Measurements from ENCODE around the gene POLDIP3.
A peak's percentile ranks its signal among the peaks of the same experiment; 100 is the strongest.

POLDIP3 gene

DNA sequence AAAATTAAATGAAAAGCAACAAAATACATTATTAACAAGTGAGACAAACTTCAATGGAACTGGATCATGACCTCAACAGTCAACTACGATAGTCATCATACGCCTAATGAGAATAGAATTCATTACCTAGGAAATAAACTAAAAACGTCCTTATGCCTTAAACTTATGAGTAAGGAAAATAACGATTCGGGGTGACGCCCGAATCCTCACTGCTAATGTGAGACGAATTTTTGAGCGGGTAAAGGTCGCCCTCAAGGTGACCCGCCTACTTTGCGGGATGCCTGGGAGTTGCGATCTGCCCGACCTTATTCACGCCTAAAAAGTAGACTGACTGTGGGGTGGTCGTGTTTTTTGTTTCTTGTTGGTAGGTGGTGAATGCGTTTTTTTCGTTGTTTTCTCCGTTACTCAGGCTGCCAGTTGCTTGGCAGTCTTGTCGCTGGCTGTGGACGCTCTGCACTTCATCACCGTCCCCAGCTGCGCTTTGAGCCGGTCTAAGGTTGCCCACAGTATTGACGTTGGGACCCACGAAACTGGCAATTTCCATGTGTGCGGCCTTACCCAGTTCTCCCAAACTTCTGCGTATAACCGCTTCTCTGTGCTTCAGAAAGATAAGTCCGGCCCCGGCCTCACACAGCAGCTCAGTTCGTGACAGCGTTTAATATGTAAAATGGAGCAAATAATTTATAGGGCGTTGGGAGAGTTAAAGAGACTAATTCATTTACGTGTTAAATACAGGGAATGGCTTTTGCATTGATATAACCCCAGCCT, 593 bp upstream of the POLDIP3 start (continued):
- peak; percentile 67; the same call in 1 of the 2 replicates for TF ChIP-seq IKZF3 (tag by site-specific recombination; IDR thresholded peaks at IDR 0.05)

DNA sequence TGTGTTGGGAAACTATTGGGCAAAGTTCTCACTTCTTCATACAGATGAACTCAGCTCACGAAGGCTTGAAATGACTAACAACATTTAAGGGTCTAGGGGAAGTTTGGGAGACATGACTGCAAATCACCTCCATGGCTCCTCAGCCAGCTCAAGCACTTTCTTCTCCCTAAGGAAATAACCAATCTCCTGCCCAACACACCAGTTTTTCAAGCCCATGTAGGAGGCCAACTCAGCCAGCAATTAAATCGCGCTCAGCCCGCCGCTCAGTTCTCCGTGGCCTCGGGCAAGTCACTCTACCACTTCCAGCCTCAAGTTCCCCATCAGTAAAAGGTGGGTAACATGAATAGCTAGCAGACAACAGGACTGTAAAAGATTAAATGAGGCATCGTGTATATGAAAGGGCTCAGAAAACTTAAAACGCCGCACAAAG, 796 bp downstream of the POLDIP3 start:
- peak overlapping the region; percentile 90 for H3K4me3 ChIP-seq (ENCODE audit: low read depth, low read length)
- POLR2A ChIA-PET, result interaction anchor here (0.8 to 2.7 kb wide), 7 partner anchors 14 to 36 kb away, joined by 3 to 18 read pairs (median 8); partner anchors contain the start of gene CYB5R3
- peaks cover 10% of the 10 kb centered on the region; the same call in 1 of the 2 replicates for H3K4me1 ChIP-seq (ENCODE audit: control insufficient read depth, insufficient read depth, low read length)
- peaks cover 12 to 41% of the 10 kb centered on the region in 2 experiments for H3K36me3 ChIP-seq (ENCODE audit: control insufficient read depth in 2 of 2, insufficient read depth in 1 of 2, low read length in 2 of 2)
- H3K9me3 ChIP-seq (ENCODE audit: control insufficient read depth, insufficient read depth, low read depth, low read length), result no peaks in the 10 kb centered on the region
- CTCF ChIA-PET, result interaction anchor here (1.1 to 1.2 kb wide), 2 partner anchors 442 to 656 kb away, joined by 3 to 7 read pairs; no protein-coding TSS in a partner anchor
- peak; percentile 96 for TF ChIP-seq FEZF1 (tag by site-specific recombination; IDR thresholded peaks at IDR 0.05)
- 0 out of 2 replicates have a peak, but pooled peaks have one; percentile 5 for TF ChIP-seq ZBTB21 (tag by site-specific recombination; IDR thresholded peaks at IDR 0.05)
- TF ChIP-seq ZNF561 (tag by site-specific recombination; IDR thresholded peaks at IDR 0.05; ENCODE audit: borderline replicate concordance), result no peak
- TF ChIP-seq, protein P1, sequence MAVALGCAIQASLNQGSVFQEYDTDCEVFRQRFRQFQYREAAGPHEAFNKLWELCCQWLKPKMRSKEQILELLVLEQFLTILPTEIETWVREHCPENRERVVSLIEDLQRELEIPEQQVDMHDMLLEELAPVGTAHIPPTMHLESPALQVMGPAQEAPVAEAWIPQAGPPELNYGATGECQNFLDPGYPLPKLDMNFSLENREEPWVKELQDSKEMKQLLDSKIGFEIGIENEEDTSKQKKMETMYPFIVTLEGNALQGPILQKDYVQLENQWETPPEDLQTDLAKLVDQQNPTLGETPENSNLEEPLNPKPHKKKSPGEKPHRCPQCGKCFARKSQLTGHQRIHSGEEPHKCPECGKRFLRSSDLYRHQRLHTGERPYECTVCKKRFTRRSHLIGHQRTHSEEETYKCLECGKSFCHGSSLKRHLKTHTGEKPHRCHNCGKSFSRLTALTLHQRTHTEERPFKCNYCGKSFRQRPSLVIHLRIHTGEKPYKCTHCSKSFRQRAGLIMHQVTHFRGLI (tag by site-specific recombination; IDR thresholded peaks at IDR 0.05), result peak; percentile 87; the same call in 1 of the 2 replicates
- H3K27ac ChIP-seq (ENCODE audit: extremely low read depth, low read depth, low read length), result peak overlapping the region; percentile 86

GRCh38 chr22:42612336-42612735, 2.3 kb downstream of the POLDIP3 start:
- POLR2A ChIA-PET, result interaction anchor here (2.9 kb wide), 1 partner anchor 44 kb away, joined by 12 read pairs; no protein-coding TSS in a partner anchor
- H3K4me1 ChIP-seq (ENCODE audit: control insufficient read depth, insufficient read depth, low read length), result peaks cover 10% of the 10 kb centered on the region; the same call in 1 of the 2 replicates
- CTCF ChIA-PET, result interaction anchor here (0.9 to 3.7 kb wide), 4 partner anchors 9 to 51 kb away, joined by 3 to 23 read pairs (median 4); no protein-coding TSS in a partner anchor
- no peaks in the 10 kb centered on the region for H3K9me3 ChIP-seq (ENCODE audit: control insufficient read depth, insufficient read depth, low read depth, low read length)
- H3K27ac ChIP-seq (ENCODE audit: extremely low read depth, low read depth, low read length), result 0 out of 2 replicates have a peak overlapping the region, but pooled peaks have one; percentile 0
- H3K4me3 ChIP-seq (ENCODE audit: low read depth, low read length), result no peak overlapping the region
- H3K36me3 ChIP-seq (ENCODE audit: control insufficient read depth in 2 of 2, insufficient read depth in 1 of 2, low read length in 2 of 2), result peaks cover 12 to 44% of the 10 kb centered on the region in 2 experiments
- TF ChIP-seq, protein P2, sequence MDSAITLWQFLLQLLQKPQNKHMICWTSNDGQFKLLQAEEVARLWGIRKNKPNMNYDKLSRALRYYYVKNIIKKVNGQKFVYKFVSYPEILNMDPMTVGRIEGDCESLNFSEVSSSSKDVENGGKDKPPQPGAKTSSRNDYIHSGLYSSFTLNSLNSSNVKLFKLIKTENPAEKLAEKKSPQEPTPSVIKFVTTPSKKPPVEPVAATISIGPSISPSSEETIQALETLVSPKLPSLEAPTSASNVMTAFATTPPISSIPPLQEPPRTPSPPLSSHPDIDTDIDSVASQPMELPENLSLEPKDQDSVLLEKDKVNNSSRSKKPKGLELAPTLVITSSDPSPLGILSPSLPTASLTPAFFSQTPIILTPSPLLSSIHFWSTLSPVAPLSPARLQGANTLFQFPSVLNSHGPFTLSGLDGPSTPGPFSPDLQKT (IDR thresholded peaks at IDR 0.05; ENCODE audit: borderline replicate concordance, low read depth, low read length), result no peak
- TF ChIP-seq ZNF792 (tag by site-specific recombination; IDR thresholded peaks at IDR 0.05) (no peak), ZNF416 (tag by site-specific recombination; IDR thresholded peaks at IDR 0.05) (no peak), ZBTB11 (tag by site-specific recombination; conservative IDR thresholded peaks at IDR 0.05; ENCODE audit: low read depth) (no peak), ZBTB7A (tag by site-specific recombination; IDR thresholded peaks at IDR 0.05; ENCODE audit: low read depth) (no peak), ZNF157 (tag by site-specific recombination; IDR thresholded peaks at IDR 0.05) (no peak), ZNF335 (tag by site-specific recombination; conservative IDR thresholded peaks at IDR 0.05) (no peak), ZNF140 (tag by site-specific recombination; IDR thresholded peaks at IDR 0.05) (no peak), ZNF621 (tag by site-specific recombination; IDR thresholded peaks at IDR 0.05) (no peak), ZNF660 (tag by site-specific recombination; IDR thresholded peaks at IDR 0.05) (no peak), ZNF48 (tag by site-specific recombination; IDR thresholded peaks at IDR 0.05) (no peak), IKZF3 (tag by site-specific recombination; IDR thresholded peaks at IDR 0.05) (no peak), ZNF211 (tag by site-specific recombination; IDR thresholded peaks at IDR 0.05; ENCODE audit: low read depth) (no peak), ZNF777 (tag by site-specific recombination; IDR thresholded peaks at IDR 0.05; ENCODE audit: borderline replicate concordance) (no peak), ZNF280D (tag by site-specific recombination; IDR thresholded peaks at IDR 0.05) (no peak)
- TF ChIP-seq, protein P3, sequence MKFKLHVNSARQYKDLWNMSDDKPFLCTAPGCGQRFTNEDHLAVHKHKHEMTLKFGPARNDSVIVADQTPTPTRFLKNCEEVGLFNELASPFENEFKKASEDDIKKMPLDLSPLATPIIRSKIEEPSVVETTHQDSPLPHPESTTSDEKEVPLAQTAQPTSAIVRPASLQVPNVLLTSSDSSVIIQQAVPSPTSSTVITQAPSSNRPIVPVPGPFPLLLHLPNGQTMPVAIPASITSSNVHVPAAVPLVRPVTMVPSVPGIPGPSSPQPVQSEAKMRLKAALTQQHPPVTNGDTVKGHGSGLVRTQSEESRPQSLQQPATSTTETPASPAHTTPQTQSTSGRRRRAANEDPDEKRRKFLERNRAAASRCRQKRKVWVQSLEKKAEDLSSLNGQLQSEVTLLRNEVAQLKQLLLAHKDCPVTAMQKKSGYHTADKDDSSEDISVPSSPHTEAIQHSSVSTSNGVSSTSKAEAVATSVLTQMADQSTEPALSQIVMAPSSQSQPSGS (tag by site-specific recombination; IDR thresholded peaks at IDR 0.05; ENCODE audit: low read depth), result no peak

All from HEK293 (cell line).